Epithelial cell of proximal tubule (primary cell): ENCODE measurements around the gene ATF7. TPM values are rescaled to one million over a fixed set of nuclear protein-coding genes. Genes with fewer than 3 reads are reported as not detected.

Experiments
- DNase-seq: peaks from one replicate; pipeline ENCODE4 v3.0.0-alpha.2; 2011; ENCODE audit warnings: low read depth
- H3K4me3 ChIP-seq: 2 replicates; pipeline ENCODE4 v1.5.1; 2011; ENCODE audit warnings: low read depth, mild to moderate bottlenecking, low read length
- total RNA-seq: library from RNA; depleted of rRNA; stranded (reverse); fragments of >200 nt; gene quantifications from 2 replicates; pipeline ENCODE4 v1.2.3, GENCODE V29; 2015
- TF ChIP-seq, protein P1 (sequence below): conservative IDR thresholded peaks from 2 replicates; pipeline ENCODE4 v1.5.1; 2012; ENCODE audit warnings: low read depth, mild to moderate bottlenecking, low read length

Gene ATF7
- total RNA-seq, 1 donor from 2014 or later: 9.2 TPM

DNA sequence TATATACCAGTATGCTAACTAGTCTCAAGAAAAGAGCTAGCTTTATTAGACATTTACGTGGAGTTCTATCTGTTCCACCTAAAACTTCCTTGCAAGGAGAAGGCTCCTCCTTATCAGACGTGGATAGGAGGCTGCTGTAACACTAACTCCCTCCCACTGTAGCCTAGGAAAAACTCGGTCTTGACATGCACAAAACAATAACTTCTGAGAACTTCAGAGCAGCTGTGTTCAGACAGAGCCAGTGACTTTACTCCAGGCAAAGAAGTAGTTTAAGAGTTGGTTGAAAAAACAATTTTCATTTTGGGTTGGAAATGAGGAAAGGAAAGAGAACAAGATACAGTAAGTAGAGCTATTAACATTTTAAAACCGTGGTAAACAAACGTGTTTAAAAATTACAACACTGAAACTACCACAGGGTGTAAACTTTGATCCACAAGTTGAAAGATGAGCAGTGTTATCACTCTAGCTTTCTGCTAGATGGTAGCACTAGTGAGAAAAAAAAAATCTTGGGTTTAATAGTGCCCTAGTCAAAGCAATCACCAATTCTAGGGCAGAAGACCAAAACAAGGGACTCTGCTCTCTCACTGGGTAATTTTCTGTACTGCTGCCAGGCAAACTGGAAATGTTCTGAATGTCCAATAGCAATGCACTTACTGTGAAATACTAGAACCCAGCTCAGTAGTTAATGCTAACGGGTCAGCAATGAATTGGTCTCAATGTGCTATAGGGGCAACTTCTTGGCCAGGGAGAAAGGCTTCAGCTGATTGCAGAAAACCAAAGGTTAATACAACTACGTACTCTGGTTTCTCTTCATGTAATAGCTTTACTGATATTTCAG lies 2.4 kb downstream of the ATF7 start:
- TF ChIP-seq, protein P1, sequence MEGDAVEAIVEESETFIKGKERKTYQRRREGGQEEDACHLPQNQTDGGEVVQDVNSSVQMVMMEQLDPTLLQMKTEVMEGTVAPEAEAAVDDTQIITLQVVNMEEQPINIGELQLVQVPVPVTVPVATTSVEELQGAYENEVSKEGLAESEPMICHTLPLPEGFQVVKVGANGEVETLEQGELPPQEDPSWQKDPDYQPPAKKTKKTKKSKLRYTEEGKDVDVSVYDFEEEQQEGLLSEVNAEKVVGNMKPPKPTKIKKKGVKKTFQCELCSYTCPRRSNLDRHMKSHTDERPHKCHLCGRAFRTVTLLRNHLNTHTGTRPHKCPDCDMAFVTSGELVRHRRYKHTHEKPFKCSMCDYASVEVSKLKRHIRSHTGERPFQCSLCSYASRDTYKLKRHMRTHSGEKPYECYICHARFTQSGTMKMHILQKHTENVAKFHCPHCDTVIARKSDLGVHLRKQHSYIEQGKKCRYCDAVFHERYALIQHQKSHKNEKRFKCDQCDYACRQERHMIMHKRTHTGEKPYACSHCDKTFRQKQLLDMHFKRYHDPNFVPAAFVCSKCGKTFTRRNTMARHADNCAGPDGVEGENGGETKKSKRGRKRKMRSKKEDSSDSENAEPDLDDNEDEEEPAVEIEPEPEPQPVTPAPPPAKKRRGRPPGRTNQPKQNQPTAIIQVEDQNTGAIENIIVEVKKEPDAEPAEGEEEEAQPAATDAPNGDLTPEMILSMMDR: no peak
- DNase-seq: no peak
- H3K4me3 ChIP-seq: peak overlapping the region; percentile 69

DNA sequence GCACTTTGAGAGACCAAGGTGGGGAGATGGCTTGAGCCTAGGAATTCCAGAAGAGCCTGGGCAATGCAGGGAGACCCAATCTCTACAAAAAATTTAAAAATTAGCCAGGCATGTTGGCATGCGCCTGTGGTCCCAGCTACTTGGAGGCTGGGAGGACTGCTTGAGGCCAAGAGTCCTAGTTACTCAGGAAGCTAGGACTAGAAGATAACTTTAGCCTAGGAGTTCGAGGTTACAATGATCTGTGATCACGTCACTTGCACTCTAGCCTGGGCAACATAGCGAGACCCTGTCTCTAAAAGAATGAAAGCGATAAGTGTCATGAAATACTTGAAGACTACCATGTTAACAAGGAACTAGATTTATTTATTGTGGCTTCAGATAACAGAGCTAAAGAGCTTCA lies 3.5 kb downstream of the ATF7 start:
- no peak overlapping the region for H3K4me3 ChIP-seq
- TF ChIP-seq, protein P1: no peak
- no peak for DNase-seq

DNA sequence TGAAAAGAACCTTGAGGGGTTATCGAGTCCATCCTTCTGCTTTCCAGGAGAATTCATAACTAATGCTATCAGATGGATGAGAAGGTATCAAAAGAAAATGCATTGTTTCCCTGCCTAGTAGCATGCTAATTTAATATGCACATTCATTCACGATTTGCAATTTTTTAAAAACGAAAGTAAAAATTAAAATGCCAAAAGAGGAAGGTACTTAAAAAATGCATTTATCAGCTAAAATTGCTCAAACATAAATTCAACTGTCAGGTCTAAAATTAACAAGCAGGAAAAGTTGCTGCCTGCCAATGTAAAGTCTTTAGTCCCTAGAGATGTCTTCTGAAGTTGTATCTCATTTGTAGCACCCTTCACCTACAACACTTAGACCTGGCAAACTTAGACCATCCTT lies 7.9 kb downstream of the ATF7 start:
- no peak overlapping the region for H3K4me3 ChIP-seq
- TF ChIP-seq, protein P1: no peak
- DNase-seq: no peak

DNA sequence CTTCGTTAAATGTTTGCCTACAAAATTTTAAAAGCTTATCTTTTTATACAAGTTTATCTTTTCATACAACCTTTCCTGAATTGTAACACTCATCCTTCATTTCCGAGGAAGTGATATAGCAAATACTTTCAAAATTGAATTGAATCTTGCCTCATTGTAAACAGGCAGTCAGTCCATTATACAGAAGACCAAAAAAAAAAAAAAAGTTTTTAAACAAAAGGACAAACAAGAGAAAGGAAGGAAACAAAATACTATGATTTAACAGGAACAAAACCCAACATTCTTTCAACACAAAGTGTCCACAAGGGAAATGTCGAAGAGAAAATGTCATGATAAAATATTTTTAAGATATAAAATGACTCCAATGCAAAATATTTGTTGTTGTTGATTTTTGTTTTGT lies 8.5 kb downstream of the ATF7 start:
- DNase-seq: no peak
- no peak overlapping the region for H3K4me3 ChIP-seq
- TF ChIP-seq, protein P1: no peak

DNA sequence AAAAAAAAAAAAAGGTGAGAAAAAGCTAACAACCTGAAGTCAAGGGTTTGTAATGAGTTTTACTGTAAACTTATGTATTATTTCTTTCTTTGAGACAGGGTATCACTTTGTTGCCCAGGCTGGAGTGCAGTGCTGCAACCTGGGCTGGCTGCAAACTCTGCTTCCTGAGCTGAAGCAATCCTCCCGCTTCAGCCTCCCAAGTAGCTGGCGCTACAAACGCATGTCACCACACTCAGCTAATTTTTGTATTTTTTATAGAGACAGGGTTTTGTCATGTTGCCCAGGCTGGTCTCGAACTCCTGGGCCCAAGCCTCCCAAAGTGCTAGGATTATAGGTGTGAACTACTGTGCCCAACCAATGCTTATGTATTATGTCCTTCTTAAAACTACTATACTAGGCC lies 9.2 kb downstream of the ATF7 start:
- DNase-seq: no peak
- TF ChIP-seq, protein P1: no peak
- H3K4me3 ChIP-seq: no peak overlapping the region

DNA sequence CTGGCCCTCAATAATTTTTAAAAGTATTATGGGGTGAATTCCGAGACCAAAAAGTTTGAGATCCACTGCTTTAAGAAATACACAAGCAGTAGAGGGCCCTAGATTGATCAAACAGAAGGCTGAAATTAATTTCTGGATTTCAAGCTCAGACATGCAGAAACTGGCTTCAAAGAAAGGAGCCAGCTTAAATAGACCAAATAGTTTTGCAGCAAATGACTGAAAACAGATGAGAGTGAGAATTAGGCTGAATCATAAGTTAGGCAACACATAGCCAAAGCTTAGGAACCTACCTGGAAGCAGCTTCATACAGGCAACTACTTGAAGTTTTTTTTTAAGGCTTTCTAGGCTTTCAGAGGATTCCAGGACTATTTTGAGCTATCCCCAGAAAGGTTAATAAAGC lies 12.4 kb downstream of the ATF7 start:
- no peak overlapping the region for H3K4me3 ChIP-seq
- DNase-seq: no peak
- TF ChIP-seq, protein P1: no peak

DNA sequence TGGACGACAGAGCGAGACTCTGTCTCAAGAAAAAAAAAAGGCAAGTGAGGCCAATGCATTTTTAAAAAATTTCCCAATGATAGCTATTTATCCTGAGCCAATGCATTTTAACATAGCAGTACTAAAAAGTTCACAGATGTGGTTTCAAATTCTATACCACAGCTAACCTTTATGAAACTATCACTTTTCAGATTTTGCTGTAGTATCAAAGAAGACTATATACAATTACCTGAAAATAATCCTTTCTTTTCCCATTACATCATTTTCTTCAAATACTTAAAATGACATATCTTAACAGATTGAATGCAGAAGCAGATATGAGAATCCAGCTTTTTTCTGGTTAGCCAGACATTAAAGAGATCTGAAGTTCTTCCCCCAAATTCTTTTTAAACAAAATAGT lies 13.2 kb downstream of the ATF7 start:
- H3K4me3 ChIP-seq: no peak overlapping the region
- DNase-seq: no peak
- TF ChIP-seq, protein P1: no peak
